ENCODE data around the gene AP3S1.

DNA sequence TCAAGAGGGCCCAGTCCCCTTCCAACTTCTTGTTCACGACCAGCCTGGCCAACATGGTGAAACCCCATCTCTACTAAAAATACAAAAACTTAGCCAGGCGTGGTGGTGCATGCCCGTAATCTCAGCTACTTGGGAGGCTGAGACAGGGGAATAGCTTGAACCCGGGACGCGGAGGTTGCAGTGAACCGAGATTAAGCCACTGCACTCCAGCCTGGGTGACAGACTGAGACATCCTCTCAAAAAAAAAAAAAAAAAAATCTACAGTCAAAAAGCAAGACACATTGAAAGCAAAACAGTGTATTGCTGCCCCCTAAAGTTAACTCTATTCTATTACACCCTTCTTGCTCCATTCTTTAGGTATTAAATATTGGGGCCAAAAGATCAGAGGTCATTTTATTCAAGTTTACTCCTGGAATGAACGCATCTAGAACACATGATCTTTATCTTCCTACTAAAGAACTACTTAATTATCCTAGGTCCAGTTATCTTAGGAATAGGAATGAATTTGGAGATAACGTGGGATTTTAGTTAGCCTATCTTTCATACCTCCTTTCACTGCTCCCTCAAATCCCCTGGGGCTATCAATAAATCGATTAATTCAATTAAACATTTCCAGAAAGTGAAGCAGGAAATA, 2.7 kb upstream of the AP3S1 start:
- TF ChIP-seq, protein P1, sequence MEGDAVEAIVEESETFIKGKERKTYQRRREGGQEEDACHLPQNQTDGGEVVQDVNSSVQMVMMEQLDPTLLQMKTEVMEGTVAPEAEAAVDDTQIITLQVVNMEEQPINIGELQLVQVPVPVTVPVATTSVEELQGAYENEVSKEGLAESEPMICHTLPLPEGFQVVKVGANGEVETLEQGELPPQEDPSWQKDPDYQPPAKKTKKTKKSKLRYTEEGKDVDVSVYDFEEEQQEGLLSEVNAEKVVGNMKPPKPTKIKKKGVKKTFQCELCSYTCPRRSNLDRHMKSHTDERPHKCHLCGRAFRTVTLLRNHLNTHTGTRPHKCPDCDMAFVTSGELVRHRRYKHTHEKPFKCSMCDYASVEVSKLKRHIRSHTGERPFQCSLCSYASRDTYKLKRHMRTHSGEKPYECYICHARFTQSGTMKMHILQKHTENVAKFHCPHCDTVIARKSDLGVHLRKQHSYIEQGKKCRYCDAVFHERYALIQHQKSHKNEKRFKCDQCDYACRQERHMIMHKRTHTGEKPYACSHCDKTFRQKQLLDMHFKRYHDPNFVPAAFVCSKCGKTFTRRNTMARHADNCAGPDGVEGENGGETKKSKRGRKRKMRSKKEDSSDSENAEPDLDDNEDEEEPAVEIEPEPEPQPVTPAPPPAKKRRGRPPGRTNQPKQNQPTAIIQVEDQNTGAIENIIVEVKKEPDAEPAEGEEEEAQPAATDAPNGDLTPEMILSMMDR (IDR thresholded peaks at IDR 0.05) = peak; percentile 11 to 61 (median 42)
- TF ChIP-seq POLR2A (IDR thresholded peaks at IDR 0.05) = no peak
